Left ventricle myocardium inferior (tissue), 1 donor: ENCODE measurements around the gene SOCS7. TPM values are rescaled to one million over a fixed set of nuclear protein-coding genes. Genes with fewer than 3 reads are reported as not detected.

Source experiments
- DNase-seq: peaks from one replicate; pipeline ENCODE4 v3.0.0-alpha.2; 2020
- H3K27ac ChIP-seq: fragments of 200-600 bp; replicated peaks from 2 replicates; pipeline ENCODE4 v1.8.0; 2021
- H3K27me3 ChIP-seq: fragments of 200-600 bp; 2 replicates; pipeline ENCODE4 v1.8.0; 2021; ENCODE audit warnings: low read depth
- H3K36me3 ChIP-seq: fragments of 200-600 bp; 2 replicates; pipeline ENCODE4 v1.8.0; 2021
- H3K4me1 ChIP-seq: fragments of 200-600 bp; 2 replicates; pipeline ENCODE4 v1.8.0; 2021
- H3K4me3 ChIP-seq: fragments of 200-600 bp; 2 replicates; pipeline ENCODE4 v1.8.0; 2021; ENCODE audit warnings: mild to moderate bottlenecking, moderate library complexity
- H3K9me3 ChIP-seq: fragments of 200-600 bp; replicated peaks from 2 replicates; pipeline ENCODE4 v1.8.0; 2021
- intact Hi-C: fragments of 100-400 bp; cut with micrococcal nuclease; formaldehyde crosslinking; loops from one replicate; pipeline ENCODE4 v1.11.0; 2022
- total RNA-seq: library from RNA; stranded (reverse); fragmentation: NEBNext Ultra II Directional; extraction: Animal tissue kit (Norgen Biotek cat#: 25700); gene quantifications from one replicate; pipeline ENCODE4 v1.2.1, GENCODE V29; 2021
- TF ChIP-seq, protein P1 (sequence below): fragments of 200-600 bp; IDR thresholded peaks from 2 replicates; pipeline ENCODE4 v1.8.0; 2021; ENCODE audit warnings: antibody characterized with exemption, mild to moderate bottlenecking, borderline replicate concordance
- donor health status: DM: no; HTN: yes; CAD: no; lungs with severe emphysema.

The SOCS7 gene
- total RNA-seq, 1 donor from 2014 or later = 13.2 TPM

DNA sequence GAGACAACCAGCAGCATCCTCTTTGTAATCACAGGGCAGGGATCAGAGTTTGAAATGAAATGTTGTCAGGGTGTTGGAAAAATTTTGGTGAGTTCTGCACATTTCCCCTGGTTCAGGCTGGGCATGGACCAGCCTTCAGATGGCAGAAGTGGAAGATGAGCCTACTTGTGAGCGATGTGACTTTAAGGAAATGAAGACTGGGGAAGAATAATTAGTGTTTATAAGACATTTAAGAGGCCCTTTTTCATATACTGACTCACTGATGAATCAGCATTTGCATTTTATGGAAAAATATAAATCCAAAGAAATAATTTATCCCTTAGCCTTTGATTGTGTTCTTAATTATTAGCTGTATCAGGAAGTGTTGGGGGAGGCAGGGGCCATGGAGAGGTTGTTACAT, 28.7 kb upstream of the SOCS7 start:
- Histone ChIP-seq H3K4me1 (peaks cover 13% of the 10 kb centered on the region), H3K4me3 (no peak overlapping the region), H3K27ac (no peak overlapping the region), H3K9me3 (no peaks in the 10 kb centered on the region), H3K27me3 (no peaks in the 10 kb centered on the region), H3K36me3 (peaks cover 42% of the 10 kb centered on the region)
- TF ChIP-seq, protein P1, sequence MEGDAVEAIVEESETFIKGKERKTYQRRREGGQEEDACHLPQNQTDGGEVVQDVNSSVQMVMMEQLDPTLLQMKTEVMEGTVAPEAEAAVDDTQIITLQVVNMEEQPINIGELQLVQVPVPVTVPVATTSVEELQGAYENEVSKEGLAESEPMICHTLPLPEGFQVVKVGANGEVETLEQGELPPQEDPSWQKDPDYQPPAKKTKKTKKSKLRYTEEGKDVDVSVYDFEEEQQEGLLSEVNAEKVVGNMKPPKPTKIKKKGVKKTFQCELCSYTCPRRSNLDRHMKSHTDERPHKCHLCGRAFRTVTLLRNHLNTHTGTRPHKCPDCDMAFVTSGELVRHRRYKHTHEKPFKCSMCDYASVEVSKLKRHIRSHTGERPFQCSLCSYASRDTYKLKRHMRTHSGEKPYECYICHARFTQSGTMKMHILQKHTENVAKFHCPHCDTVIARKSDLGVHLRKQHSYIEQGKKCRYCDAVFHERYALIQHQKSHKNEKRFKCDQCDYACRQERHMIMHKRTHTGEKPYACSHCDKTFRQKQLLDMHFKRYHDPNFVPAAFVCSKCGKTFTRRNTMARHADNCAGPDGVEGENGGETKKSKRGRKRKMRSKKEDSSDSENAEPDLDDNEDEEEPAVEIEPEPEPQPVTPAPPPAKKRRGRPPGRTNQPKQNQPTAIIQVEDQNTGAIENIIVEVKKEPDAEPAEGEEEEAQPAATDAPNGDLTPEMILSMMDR = no peak
- intact Hi-C loops = no loop called here
- DNase-seq = no peak

DNA sequence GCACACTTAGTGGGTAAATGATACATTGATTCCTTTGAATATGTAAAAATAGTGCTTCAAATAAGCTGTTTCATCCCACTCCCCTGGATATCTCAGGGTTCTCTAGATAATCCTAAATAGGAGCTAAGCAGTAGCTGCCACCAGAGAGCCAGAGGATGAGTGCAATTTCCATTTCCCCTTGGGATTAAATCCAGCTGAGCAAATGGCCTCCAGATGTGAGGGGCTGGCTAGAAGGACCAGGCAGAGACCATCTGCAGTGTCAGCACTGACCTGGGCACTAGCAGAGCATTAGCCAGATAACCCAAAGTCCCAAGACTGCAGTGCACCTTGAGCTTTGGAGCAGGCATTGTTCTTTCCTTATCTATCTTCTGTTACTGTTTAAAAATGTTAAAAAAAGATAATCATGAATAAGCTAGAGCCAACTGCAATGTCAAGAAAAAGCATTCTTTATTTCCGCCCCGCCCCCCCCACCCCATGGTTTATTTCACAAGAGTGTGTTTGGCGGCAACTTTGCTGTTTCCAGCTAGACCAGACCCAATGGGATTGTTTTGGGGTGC, 27.4 kb upstream of the SOCS7 start:
- TF ChIP-seq, protein P1 = no peak
- H3K4me1 ChIP-seq = peaks cover 13% of the 10 kb centered on the region
- peak overlapping the region; percentile 33 for H3K27ac ChIP-seq
- H3K9me3 ChIP-seq = no peaks in the 10 kb centered on the region
- H3K27me3 ChIP-seq = no peaks in the 10 kb centered on the region
- DNase-seq = no peak
- intact Hi-C loops = no loop called here
- H3K4me3 ChIP-seq = no peak overlapping the region
- peaks cover 37% of the 10 kb centered on the region for H3K36me3 ChIP-seq

DNA sequence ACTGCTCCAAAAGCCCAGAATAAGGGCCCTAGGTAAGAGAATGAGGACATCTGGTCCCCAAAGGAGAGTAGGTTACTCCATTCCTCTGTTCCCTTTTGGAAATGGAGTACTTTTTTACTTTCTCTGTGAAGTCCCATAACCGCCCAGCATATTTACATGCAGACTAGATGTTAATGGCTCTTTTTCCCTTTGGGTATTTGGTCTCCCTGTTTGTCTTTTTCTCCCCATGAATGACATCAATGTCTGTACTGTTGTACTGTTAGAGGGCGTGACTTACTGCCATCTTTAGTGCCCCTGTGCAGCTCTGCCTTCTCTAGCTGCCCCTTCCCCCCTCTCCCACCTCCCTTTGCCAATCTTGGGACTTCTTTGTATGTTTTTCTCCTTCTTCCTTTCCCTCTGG, 26.9 kb upstream of the SOCS7 start:
- no peak for DNase-seq
- Histone ChIP-seq H3K36me3 (peaks cover 31% of the 10 kb centered on the region), H3K9me3 (no peaks in the 10 kb centered on the region), H3K4me1 (peaks cover 13% of the 10 kb centered on the region), H3K27me3 (peaks cover 5% of the 10 kb centered on the region), H3K4me3 (no peak overlapping the region), H3K27ac (peak overlapping the region; percentile 33)
- TF ChIP-seq, protein P1 = no peak
- intact Hi-C loops = no loop called here

GRCh38 chr17:38325221-38325851, 26.3 kb upstream of the SOCS7 start:
- Histone ChIP-seq H3K4me3 (no peak overlapping the region), H3K27ac (peak overlapping the region; percentile 33), H3K9me3 (no peaks in the 10 kb centered on the region), H3K4me1 (peaks cover 13% of the 10 kb centered on the region), H3K27me3 (peaks cover 11% of the 10 kb centered on the region), H3K36me3 (peaks cover 27% of the 10 kb centered on the region)
- intact Hi-C loops = no loop called here
- DNase-seq = no peak
- TF ChIP-seq, protein P1 = no peak

DNA sequence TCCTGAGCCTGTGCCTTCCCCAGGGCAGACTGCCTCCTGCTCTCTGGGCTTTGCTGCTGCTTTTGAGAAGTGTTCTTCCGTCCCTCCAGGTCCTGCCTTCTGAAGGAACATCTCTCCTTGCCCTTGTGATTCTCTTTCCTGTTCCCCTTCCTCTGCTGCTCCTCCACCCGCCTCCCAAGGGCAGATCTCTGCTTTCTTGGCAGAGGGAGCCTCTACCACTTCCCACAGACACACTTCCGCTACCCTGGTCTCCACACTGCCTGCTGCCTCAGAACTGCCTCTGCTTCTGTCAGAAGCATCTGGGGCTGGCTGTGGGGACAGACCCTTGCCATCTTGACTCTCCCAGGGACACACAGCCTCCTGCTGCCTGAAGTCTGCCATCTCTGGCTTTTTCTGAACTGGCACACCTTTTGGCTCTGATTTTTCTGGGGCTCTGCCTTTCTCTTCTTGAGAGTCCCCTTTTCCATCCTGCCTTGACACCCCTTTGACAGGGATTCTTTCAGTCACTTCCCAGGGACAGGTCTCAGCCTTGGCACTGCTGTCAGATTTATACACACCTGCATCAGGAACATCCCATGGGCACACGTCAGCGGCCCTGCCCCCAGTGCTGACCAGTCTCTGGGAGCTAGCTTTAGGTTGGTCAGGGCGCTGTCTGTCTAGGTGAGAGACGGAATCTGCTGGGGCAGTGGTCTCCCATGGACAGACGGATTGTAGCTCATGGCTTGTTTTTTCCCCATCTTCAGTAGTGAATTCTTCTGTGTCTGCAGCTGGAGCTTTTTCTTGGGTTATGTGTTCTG, 24.4 kb upstream of the SOCS7 start:
- peaks cover 13% of the 10 kb centered on the region for H3K36me3 ChIP-seq
- no peak overlapping the region for H3K4me3 ChIP-seq
- DNase-seq = peak; percentile 28
- peaks cover 28% of the 10 kb centered on the region for H3K27me3 ChIP-seq
- peaks cover 13% of the 10 kb centered on the region for H3K4me1 ChIP-seq
- TF ChIP-seq, protein P1 = no peak
- intact Hi-C loops = no loop called here
- H3K9me3 ChIP-seq = no peaks in the 10 kb centered on the region
- H3K27ac ChIP-seq = no peak overlapping the region
